B cell (primary cell): ENCODE measurements around the gene VEGFA. TPM values are rescaled to one million over a fixed set of nuclear protein-coding genes. Genes with fewer than 3 reads are reported as not detected.

Experiments
- ATAC-seq: fragments of 200-7000 bp; cut with Tn5 transposase; one replicate; pipeline ENCODE4 v1.10.0; 2021; ENCODE audit warnings: low read depth, mild to moderate bottlenecking, moderate number of reproducible peaks, moderate library complexity
- CTCF ChIA-PET: fragments of 350-600 bp; sonication (Branson Sonifier 250); formaldehyde crosslinking; loops from one replicate; lab custom pipeline; 2021; ENCODE audit warnings: antibody characterized with exemption, inconsistent platforms; lab: Charles Lee
- POLR2A ChIA-PET: fragments of 350-600 bp; sonication (Branson Sonifier 250); formaldehyde crosslinking; loops from one replicate; lab custom pipeline; 2021; ENCODE audit warnings: antibody characterized with exemption; lab: Charles Lee
- DNase-seq: peaks from one replicate; pipeline ENCODE4 v3.0.0; 2013
- H2AFZ ChIP-seq: 2 replicates; pipeline ENCODE4 v1.6.1; 2012; ENCODE audit warnings: mild to moderate bottlenecking, low read depth, low read length; ENCODE audit not compliant: insufficient read depth, poor library complexity, severe bottlenecking
- H3K27ac ChIP-seq, 2 donors: 1 replicate in 1 of 2; 2 replicates in 1 of 2; pipeline ENCODE4 v1.5.1; 2012 to 2013; ENCODE audit warnings: low read length in 2 of 2, mild to moderate bottlenecking in 2 of 2, moderate library complexity in 1 of 2
- H3K27me3 ChIP-seq, 4 experiments: fragments of 200-600 bp in 1 of 4; sonication (generic) in 1 of 4; replicated peaks in 1 of 4; 1 replicate in 2 of 4; 2 replicates in 2 of 4; pipeline versions ENCODE4 v1.6.1 to v1.7.0; 2013 to 2016; ENCODE audit warnings: low read length in 3 of 4, mild to moderate bottlenecking in 2 of 4, mixed read lengths in 1 of 4, moderate library complexity in 1 of 4; ENCODE audit not compliant: insufficient read depth in 4 of 4, control insufficient read depth in 3 of 4; ENCODE audit errors: control extremely low read depth in 1 of 4
- H3K36me3 ChIP-seq, 2 experiments: replicated peaks in 1 of 2; 1 replicate in 1 of 2; 2 replicates in 1 of 2; pipeline versions ENCODE4 v1.6.1 to v1.7.1; 2013; ENCODE audit warnings: low read length in 1 of 2; ENCODE audit not compliant: insufficient read depth in 2 of 2, control insufficient read depth in 1 of 2; ENCODE audit errors: control extremely low read depth in 1 of 2, extremely low read depth in 1 of 2
- H3K4me1 ChIP-seq, 2 donors: fragments of 200-600 bp in 1 of 2; sonication (generic) in 1 of 2; 1 replicate in 1 of 2; 2 replicates in 1 of 2; pipeline versions ENCODE4 v1.5.1 to v1.6.1; 2013 to 2017; ENCODE audit warnings: low read length in 2 of 2; ENCODE audit not compliant: control insufficient read depth in 2 of 2, insufficient read depth in 2 of 2
- H3K4me2 ChIP-seq: replicated peaks from 2 replicates; pipeline ENCODE3; 2012; ENCODE audit warnings: mild to moderate bottlenecking, low read depth, low read length; ENCODE audit not compliant: poor library complexity, severe bottlenecking
- H3K4me3 ChIP-seq, 5 experiments: fragments of 200-600 bp in 1 of 5; sonication (generic) in 1 of 5; 1 replicate in 3 of 5; 2 replicates in 2 of 5; pipeline versions ENCODE4 v1.5.1 to v1.7.0; 2011 to 2016; ENCODE audit warnings: low read length in 4 of 5, mild to moderate bottlenecking in 4 of 5, low read depth in 2 of 5, control low read depth in 1 of 5, moderate library complexity in 1 of 5; ENCODE audit not compliant: insufficient read depth in 1 of 5; ENCODE audit errors: control extremely low read depth in 1 of 5, extremely low read depth in 1 of 5
- H3K79me2 ChIP-seq: fragments of 200-600 bp; sonication (generic); one replicate; pipeline ENCODE4 v1.6.0; 2016; ENCODE audit warnings: low read length; ENCODE audit not compliant: control insufficient read depth, insufficient read depth
- H3K9ac ChIP-seq: fragments of 200-600 bp; sonication (generic); 2 replicates; pipeline ENCODE4 v1.6.1; 2017; ENCODE audit warnings: mild to moderate bottlenecking, low read length, moderate library complexity
- H3K9me3 ChIP-seq, 3 donors: one replicate each; pipeline versions ENCODE4 v1.6.1 to v1.7.1; 2013; ENCODE audit warnings: low read length in 2 of 3; ENCODE audit not compliant: control insufficient read depth in 2 of 3, insufficient read depth in 1 of 3; ENCODE audit errors: control extremely low read depth in 1 of 3
- H4K20me1 ChIP-seq: 2 replicates; pipeline ENCODE4 v1.6.0; 2012; ENCODE audit warnings: mild to moderate bottlenecking, low read length; ENCODE audit not compliant: insufficient read depth, control insufficient read depth, poor library complexity, severe bottlenecking
- H3K27ac Mint-ChIP-seq: one replicate; pipeline ENCODE4 v1.8.0; 2021; ENCODE audit warnings: mixed read lengths
- H3K27me3 Mint-ChIP-seq: one replicate; pipeline ENCODE4 v1.8.0; 2021; ENCODE audit warnings: mixed read lengths
- H3K4me1 Mint-ChIP-seq: one replicate; pipeline ENCODE4 v1.8.0; 2021; ENCODE audit warnings: mixed read lengths
- H3K4me3 Mint-ChIP-seq: one replicate; pipeline ENCODE4 v1.8.0; 2021; ENCODE audit warnings: mixed read lengths
- H3K9me3 Mint-ChIP-seq: one replicate; pipeline ENCODE4 v1.8.0; 2022; ENCODE audit warnings: mixed read lengths; ENCODE audit not compliant: insufficient read depth
- CTCF ChIP-seq: fragments of 200-600 bp; IDR thresholded peaks from one replicate; pipeline ENCODE4 v1.8.0; 2022; ENCODE audit warnings: antibody characterized with exemption, mild to moderate bottlenecking
- EZH2 ChIP-seq: IDR thresholded peaks from 2 replicates; pipeline ENCODE4 v1.6.1; 2012; ENCODE audit warnings: borderline replicate concordance, low read depth, mild to moderate bottlenecking, moderate library complexity, low read length; ENCODE audit not compliant: insufficient read depth, poor library complexity, severe bottlenecking
- WGBS: methylation state at CpG from one replicate; pipeline ENCODE4 v1.1.5; 2013; ENCODE audit warnings: missing lambda C conversion rate; ENCODE audit not compliant: insufficient coverage; 5-methylcytosine and 5-hydroxymethylcytosine counted together
- intact Hi-C: fragments of 100-400 bp; cut with micrococcal nuclease; formaldehyde crosslinking; loops from one replicate; pipeline ENCODE4 v1.10.0; 2022
- polyA plus RNA-seq: library from polyadenylated mRNA; depleted of rRNA; stranded (reverse); fragments of >200 nt; gene quantifications from 2 replicates; pipeline ENCODE4 v1.2.3, GENCODE V29; 2012
- total RNA-seq, 2 donors: library from RNA; stranded (reverse); fragments of 120-200 nt in 1 of 2; gene quantifications; 1 replicate in 1 of 2; 2 replicates in 1 of 2; pipeline versions ENCODE4 v1.2.3 to v1.2.4, GENCODE V29; 2013 to 2022

The VEGFA gene
- total and polyA plus RNA-seq, 2 donors (not counting 1 experiment from before 2014, with no cell fraction given): 3.9 to 6.4 TPM

DNA sequence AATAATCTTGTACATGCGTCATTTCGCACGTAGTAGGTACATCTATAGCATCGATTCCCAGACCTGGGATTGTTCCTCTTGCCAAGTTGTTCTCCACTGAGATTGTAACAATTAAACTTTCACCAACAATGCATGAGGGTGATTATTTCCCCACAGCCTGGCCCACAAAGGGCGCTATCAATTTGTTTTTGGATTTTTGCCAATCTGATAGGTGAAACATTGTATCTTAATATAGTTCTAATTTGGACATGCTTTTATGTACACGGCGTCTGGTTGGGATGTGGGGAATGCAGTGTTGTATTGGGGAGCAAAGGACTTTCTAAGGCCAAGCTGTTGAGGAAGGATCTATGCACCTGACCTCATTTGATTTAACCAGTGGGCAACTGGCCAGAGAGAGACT lies 59.5 kb downstream of the VEGFA start:
- Histone ChIP-seq H3K9me3 (no peaks in the 10 kb centered on the region), H3K27ac (no peak overlapping the region), H3K27me3 (peaks cover 0 to 3% (median 0%) of the 10 kb centered on the region in 4 experiments), H3K4me2 (no peak overlapping the region), H2AFZ (no peak overlapping the region), H3K9ac (no peak overlapping the region), H4K20me1 (no peaks in the 10 kb centered on the region), H3K36me3 (no peaks in the 10 kb centered on the region), H3K4me3 (no peak overlapping the region), H3K79me2 (no peaks in the 10 kb centered on the region), H3K4me1 (no peaks in the 10 kb centered on the region)
- Mint-ChIP-seq H3K27ac (no peak overlapping the region), H3K4me3 (no peak overlapping the region), H3K9me3 (no peaks in the 10 kb centered on the region), H3K4me1 (peaks cover 1% of the 10 kb centered on the region), H3K27me3 (peaks cover 17% of the 10 kb centered on the region)
- intact Hi-C loops: no loop called here
- no peak for ATAC-seq
- no peak for TF ChIP-seq CTCF
- TF ChIP-seq EZH2: no peak
- ChIA-PET POLR2A (no interaction called here), CTCF (no interaction called here)
- no peak for DNase-seq
- 77% methylated on average over 5 of the region's 7 CpGs for WGBS

DNA sequence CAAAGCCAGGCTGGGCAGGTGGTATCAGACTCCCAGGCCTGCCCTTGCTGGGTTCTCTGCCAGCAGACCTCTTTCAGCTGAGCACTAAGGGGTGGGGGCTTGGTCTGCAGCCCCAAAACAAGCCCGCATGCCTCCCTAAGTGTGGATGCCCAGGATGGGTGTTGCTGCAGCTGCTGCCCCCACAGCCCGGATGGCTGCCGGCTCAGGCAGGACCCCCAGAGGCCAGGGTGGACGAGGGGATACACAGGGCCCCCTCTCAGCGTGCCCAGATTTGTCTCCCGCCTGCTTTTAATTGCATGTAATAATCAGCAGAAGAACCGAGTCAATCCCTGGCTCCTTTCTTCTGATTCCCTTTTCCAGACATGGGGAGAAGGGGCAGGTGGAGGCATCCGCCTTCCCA lies 60.8 kb downstream of the VEGFA start:
- Histone ChIP-seq H3K27ac (no peak overlapping the region), H4K20me1 (no peaks in the 10 kb centered on the region), H3K9me3 (no peaks in the 10 kb centered on the region), H3K79me2 (no peaks in the 10 kb centered on the region), H3K36me3 (no peaks in the 10 kb centered on the region), H3K4me2 (no peak overlapping the region), H3K9ac (no peak overlapping the region), H2AFZ (no peak overlapping the region), H3K4me3 (no peak overlapping the region), H3K4me1 (no peaks in the 10 kb centered on the region), H3K27me3 (peaks cover 0 to 3% (median 0%) of the 10 kb centered on the region in 4 experiments)
- CTCF ChIA-PET: no interaction called here
- POLR2A ChIA-PET: interaction anchor here (0.6 kb wide), 1 partner anchor 94 kb away, joined by 8 read pairs; no protein-coding TSS in a partner anchor
- no peak for TF ChIP-seq CTCF
- TF ChIP-seq EZH2: no peak
- Mint-ChIP-seq H3K4me3 (no peak overlapping the region), H3K9me3 (no peaks in the 10 kb centered on the region), H3K27ac (no peak overlapping the region), H3K4me1 (no peaks in the 10 kb centered on the region), H3K27me3 (peaks cover 23% of the 10 kb centered on the region)
- DNase-seq: no peak
- ATAC-seq: no peak
- intact Hi-C loops: no loop called here
- WGBS: 85% methylated on average over 6 of the region's 8 CpGs
